ENCODE results near the gene ZG16B. TPM values are rescaled to one million over a fixed set of nuclear protein-coding genes. Genes with fewer than 3 reads are reported as not detected.

Gene ZG16B
- total RNA-seq, 6 donors from 2014 or later = 0.69 to 2.0 (median 1.2) TPM; not detected in 3

DNA sequence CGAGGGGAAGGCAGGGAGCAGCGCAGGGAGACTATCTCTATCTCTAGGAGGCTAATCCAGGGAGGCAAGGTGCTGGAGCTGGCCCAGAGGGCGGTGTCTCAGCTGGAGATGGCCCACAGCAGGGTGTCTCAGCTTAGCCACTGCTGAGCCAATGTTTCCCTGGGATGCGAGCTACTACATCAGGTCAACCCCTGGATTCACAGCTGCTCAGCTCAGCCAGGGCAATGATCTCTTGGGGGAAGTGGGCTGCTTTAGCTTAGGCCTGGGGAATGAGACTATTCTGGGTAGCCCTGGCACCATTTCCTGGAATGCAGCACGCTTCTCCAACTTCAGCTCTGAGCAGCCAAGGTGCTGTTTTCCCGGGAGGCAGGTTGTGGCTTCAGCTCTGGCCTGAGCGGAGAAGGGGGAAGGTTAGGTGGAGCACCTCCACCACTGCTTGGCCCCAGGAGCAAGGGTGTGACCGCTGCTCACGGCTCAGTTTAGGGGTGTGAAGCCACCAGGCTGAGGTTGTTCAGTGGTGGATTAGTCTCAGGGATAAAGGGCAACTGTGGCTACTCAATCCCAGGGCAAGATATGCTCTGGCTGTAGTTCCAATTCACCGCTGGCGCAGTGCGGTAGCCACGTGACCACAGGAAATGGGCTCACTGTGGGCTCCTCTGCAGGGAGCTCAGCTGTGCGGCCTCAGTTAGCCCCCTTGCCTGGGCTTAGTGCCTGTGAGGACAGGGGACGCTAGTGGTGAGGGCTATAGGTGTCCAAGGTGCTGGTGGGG lies 18.2 kb upstream of the ZG16B start:
- TF ChIP-seq EP300 (IDR thresholded peaks at IDR 0.05) (no peak), POLR2A (IDR thresholded peaks at IDR 0.05) (no peak), POLR2AphosphoS5 (IDR thresholded peaks at IDR 0.05) (no peak)
- TF ChIP-seq, protein P1, sequence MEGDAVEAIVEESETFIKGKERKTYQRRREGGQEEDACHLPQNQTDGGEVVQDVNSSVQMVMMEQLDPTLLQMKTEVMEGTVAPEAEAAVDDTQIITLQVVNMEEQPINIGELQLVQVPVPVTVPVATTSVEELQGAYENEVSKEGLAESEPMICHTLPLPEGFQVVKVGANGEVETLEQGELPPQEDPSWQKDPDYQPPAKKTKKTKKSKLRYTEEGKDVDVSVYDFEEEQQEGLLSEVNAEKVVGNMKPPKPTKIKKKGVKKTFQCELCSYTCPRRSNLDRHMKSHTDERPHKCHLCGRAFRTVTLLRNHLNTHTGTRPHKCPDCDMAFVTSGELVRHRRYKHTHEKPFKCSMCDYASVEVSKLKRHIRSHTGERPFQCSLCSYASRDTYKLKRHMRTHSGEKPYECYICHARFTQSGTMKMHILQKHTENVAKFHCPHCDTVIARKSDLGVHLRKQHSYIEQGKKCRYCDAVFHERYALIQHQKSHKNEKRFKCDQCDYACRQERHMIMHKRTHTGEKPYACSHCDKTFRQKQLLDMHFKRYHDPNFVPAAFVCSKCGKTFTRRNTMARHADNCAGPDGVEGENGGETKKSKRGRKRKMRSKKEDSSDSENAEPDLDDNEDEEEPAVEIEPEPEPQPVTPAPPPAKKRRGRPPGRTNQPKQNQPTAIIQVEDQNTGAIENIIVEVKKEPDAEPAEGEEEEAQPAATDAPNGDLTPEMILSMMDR (IDR thresholded peaks at IDR 0.05) = no peak
- Histone ChIP-seq H3K4me1 (peaks cover 0 to 2% (median 0%) of the 10 kb centered on the region in 4 donors), H3K4me3 (no peak overlapping the region), H3K27me3 (peaks cover 0 to 2% (median 0%) of the 10 kb centered on the region in 4 donors), H3K36me3 (no peaks in the 10 kb centered on the region), H3K27ac (no peak overlapping the region), H3K9me3 (no peaks in the 10 kb centered on the region)
- WGBS, 2 donors = 65 to 68% methylated on average over 6 to 15 of the region's 15 CpGs
- ATAC-seq (ENCODE audit: low FRiP score in 2 of 2) (no peak), DNase-seq (no peak)

DNA sequence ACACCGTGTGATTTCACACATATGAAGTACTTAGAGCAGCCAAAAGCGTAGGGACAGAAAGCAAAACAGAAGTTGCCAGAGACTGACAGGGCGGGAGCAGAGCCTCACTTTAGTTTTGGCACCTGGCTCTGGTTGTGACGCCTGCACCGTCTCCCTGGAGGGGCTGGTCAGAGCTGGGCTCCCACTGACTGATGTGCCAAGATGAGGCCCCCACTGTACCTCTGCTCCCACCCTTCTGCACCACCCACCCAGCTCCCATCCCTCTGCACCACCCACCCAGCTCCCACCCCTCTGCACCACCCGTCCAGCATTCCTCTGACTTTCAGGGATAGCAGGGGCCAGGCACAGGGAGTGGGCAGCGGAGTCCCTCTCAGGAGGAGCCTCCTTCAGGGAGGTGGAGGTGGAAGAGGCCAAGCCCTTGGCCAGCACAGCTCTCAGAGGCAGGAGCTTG lies 16.3 kb upstream of the ZG16B start:
- H3K9me3 ChIP-seq = no peaks in the 10 kb centered on the region
- ATAC-seq (ENCODE audit: low FRiP score in 2 of 2) (no peak), DNase-seq (no peak)
- WGBS, 2 donors = 69% methylated on average over 6 to 7 of the region's 7 CpGs
- peaks cover 0 to 10% (median 0%) of the 10 kb centered on the region in 4 donors for H3K27me3 ChIP-seq
- no peaks in the 10 kb centered on the region for H3K36me3 ChIP-seq
- H3K27ac ChIP-seq = no peak overlapping the region
- H3K4me3 ChIP-seq = no peak overlapping the region
- no peak for TF ChIP-seq POLR2AphosphoS5 (IDR thresholded peaks at IDR 0.05)
- no peak for TF ChIP-seq POLR2A (IDR thresholded peaks at IDR 0.05)
- TF ChIP-seq EP300 (IDR thresholded peaks at IDR 0.05) = no peak
- TF ChIP-seq, protein P1 (IDR thresholded peaks at IDR 0.05) = no peak
- peaks cover 0 to 8% (median 0%) of the 10 kb centered on the region in 4 donors for H3K4me1 ChIP-seq

DNA sequence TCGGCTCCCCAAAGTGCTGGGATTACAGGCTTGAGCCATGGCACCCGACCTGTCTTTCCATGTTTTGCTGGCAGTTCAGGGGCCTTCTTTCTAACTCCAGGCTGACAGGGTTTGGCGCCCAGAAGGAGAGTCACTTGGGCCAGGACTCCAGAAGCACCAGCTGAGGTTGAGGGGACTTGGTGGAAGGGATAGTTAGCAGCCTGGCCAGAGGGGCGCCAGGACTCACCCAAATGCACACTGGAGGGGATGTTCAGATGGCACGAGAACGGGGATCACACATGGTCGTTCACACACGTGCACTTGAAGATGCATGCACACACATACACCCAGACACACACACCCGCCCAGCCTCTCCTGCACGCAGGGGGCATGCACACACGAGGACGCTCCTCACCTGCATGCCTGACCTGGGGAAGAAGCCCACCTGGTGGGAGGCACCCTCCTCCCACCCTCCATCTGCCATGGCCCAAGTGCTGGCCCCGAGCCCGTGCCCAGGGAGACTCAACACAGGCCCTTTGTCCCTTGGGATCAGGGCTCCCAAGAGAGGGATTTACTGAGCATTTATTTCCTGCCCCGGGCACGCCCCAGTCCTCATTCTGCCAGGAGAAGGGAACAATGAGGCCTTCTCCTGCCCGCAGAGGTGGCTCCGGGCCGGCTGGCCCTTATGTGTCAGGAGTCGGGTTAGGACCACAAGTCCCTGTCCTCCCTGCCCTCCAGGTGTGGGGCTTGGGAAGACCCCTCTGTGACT lies 15.4 kb upstream of the ZG16B start:
- no peaks in the 10 kb centered on the region for H3K36me3 ChIP-seq
- TF ChIP-seq EP300 (IDR thresholded peaks at IDR 0.05) = no peak
- TF ChIP-seq, protein P1 (IDR thresholded peaks at IDR 0.05) = no peak
- TF ChIP-seq POLR2A (IDR thresholded peaks at IDR 0.05) = no peak
- TF ChIP-seq POLR2AphosphoS5 (IDR thresholded peaks at IDR 0.05) = no peak
- H3K4me3 ChIP-seq = no peak overlapping the region
- peaks cover 0 to 8% (median 0%) of the 10 kb centered on the region in 4 donors for H3K4me1 ChIP-seq
- H3K9me3 ChIP-seq = no peaks in the 10 kb centered on the region
- no peak overlapping the region for H3K27ac ChIP-seq
- ATAC-seq (ENCODE audit: low FRiP score in 2 of 2) = no peak
- DNase-seq = no peak
- H3K27me3 ChIP-seq = peaks cover 0 to 10% (median 0%) of the 10 kb centered on the region in 4 donors
- 75 to 83% methylated on average over 8 to 20 of the region's 20 CpGs for WGBS, 2 donors

DNA sequence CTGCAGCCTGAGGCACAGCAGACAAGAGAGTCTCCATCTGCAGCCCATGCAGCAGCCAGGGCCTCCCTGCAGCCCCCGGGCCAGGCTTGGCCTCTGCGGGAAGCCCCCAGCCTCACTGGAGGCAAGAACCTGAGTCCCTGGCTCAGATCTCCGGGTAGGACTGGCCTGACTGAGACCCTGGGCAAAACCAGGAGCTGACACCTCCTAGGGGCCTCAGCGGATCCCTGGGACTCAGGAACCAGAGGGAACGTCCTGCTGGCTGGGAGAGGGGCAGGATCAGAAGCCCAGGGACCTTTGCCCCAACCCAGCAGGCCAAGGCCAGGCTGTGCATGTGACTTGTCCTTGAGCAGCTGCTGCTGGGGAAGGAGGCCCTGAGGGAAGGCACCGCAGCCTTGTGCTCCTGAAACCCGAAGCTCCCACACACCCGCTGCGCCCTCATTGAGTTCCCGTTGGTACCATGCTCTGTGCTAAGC lies 14.8 kb upstream of the ZG16B start:
- Histone ChIP-seq H3K9me3 (no peaks in the 10 kb centered on the region), H3K36me3 (no peaks in the 10 kb centered on the region), H3K4me3 (no peak overlapping the region), H3K27ac (no peak overlapping the region), H3K4me1 (peaks cover 0 to 8% (median 0%) of the 10 kb centered on the region in 4 donors), H3K27me3 (peaks cover 0 to 10% (median 0%) of the 10 kb centered on the region in 4 donors)
- WGBS, 2 donors = 70 to 76% methylated on average over 7 to 8 of the region's 10 CpGs
- TF ChIP-seq EP300 (IDR thresholded peaks at IDR 0.05) (no peak), POLR2A (IDR thresholded peaks at IDR 0.05) (no peak)
- ATAC-seq (ENCODE audit: low FRiP score in 2 of 2) (no peak), DNase-seq (peak in 1 of 2 donors; percentile 64)

DNA sequence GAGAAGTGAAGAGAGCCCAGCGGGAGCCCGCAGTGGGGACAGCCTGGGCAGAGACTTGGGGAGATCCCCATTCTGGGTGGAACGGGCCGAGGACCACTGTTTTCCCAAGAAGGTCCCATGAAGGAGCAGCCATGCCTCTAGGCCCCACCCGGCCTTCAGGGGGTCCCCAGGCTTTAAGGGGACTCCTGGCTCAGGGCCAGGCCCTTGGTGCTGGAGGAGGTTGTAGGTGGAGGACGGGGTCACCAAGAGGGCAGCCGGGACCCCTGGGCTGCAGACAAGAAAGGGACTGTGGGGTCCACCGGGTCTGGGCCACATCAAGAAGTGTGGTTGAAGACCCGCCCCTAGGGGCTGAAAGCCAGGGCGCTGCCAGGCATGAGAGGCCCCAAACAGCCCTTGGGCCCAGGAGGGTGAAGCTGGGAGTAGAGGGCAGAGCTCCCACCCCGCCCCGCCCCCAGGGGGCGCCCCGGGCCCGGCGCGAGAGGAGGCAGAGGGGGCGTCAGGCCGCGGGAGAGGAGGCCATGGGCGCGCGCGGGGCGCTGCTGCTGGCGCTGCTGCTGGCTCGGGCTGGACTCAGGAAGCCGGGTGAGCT lies 13.3 kb upstream of the ZG16B start, which contains the start of gene PRSS21:
TSS of gene PRSS21 (plus strand) at position 487 of the 589 bp plus-strand sequence. CDS start at position 519, 32 bp downstream.
- Histone ChIP-seq H3K9me3 (no peaks in the 10 kb centered on the region), H3K27ac (no peak within 1 kb of the TSS), H3K36me3 (no peaks in the 10 kb centered on the region), H3K4me1 (peaks cover 0 to 8% (median 0%) of the 10 kb centered on the region in 4 donors), H3K27me3 (peaks cover 0 to 10% (median 0%) of the 10 kb centered on the region in 4 donors), H3K4me3 (peak within 1 kb of the TSS in 2 of 4 donors; percentile 10 to 26)
- TF ChIP-seq, protein P1 (IDR thresholded peaks at IDR 0.05) = peak in 1 of 6 experiments; percentile 18
- TF ChIP-seq POLR2A (IDR thresholded peaks at IDR 0.05) = no peak
- TF ChIP-seq EP300 (IDR thresholded peaks at IDR 0.05) = no peak
- no peak for TF ChIP-seq POLR2AphosphoS5 (IDR thresholded peaks at IDR 0.05)
- WGBS, 2 donors = 54 to 73% methylated on average over 17 to 28 of the region's 28 CpGs
- ATAC-seq (ENCODE audit: low FRiP score in 2 of 2) (no peak), DNase-seq (peak in 1 of 2 donors; percentile 87)

Measured in upper lobe of left lung (tissue), 6 donors.